Vagina (tissue), 2 donors: Measurements from ENCODE around the gene ATP5MC2. TPM values are rescaled to one million over a fixed set of nuclear protein-coding genes. Genes with fewer than 3 reads are reported as not detected.

ENCODE experiments used
- DNase-seq, 2 donors: peaks; one replicate each; pipeline ENCODE4 v3.0.0-alpha.2; 2017; ENCODE audit errors: extremely low spot score in 2 of 2
- H3K27ac ChIP-seq: fragments of 200-600 bp; sonication (generic); one replicate; pipeline ENCODE4 v1.5.1; 2019
- H3K27me3 ChIP-seq: fragments of 200-600 bp; sonication (generic); one replicate; pipeline ENCODE4 v1.5.1; 2019
- H3K36me3 ChIP-seq, 2 donors: fragments of 200-600 bp; sonication (generic); one replicate each; pipeline ENCODE4 v1.5.1; 2017 to 2019
- H3K4me1 ChIP-seq: fragments of 200-600 bp; sonication (generic); one replicate; pipeline ENCODE4 v1.5.1; 2019
- H3K4me3 ChIP-seq, 2 donors: fragments of 200-600 bp; sonication (generic); 1 replicate in 1 of 2; 2 replicates in 1 of 2; pipeline ENCODE4 v1.5.1; 2016 to 2019
- H3K9me3 ChIP-seq: fragments of 200-600 bp; sonication (generic); one replicate; pipeline ENCODE4 v1.5.1; 2019
- POLR2A ChIP-seq, 2 donors: fragments of 450-650 bp; IDR thresholded peaks; one replicate each; pipeline ENCODE4 v1.6.1; 2017; ENCODE audit warnings: antibody characterized with exemption in 2 of 2, mild to moderate bottlenecking in 2 of 2, moderate library complexity in 2 of 2
- POLR2AphosphoS5 ChIP-seq, 2 donors: sonication (generic); formaldehyde crosslinking; IDR thresholded peaks; one replicate each; pipeline ENCODE4 v1.9.0; 2017; ENCODE audit warnings: antibody characterized with exemption in 2 of 2, mild to moderate bottlenecking in 2 of 2, low read depth in 1 of 2; ENCODE audit not compliant: insufficient read depth in 1 of 2
- intact Hi-C: fragments of 100-400 bp; cut with DNase I; formaldehyde crosslinking; loops from one replicate; pipeline ENCODE4 v1.15.1; 2023
- total RNA-seq: library from RNA; depleted of rRNA; stranded (reverse); fragments of >200 nt; gene quantifications from one replicate; pipeline ENCODE4 v1.2.3, GENCODE V29; 2016
- TF ChIP-seq, protein P1 (sequence below), 3 experiments: fragments of 450-650 bp in 2 of 3; fragments of 200-600 bp in 1 of 3; sonication (generic) in 1 of 3; IDR thresholded peaks; one replicate each; pipeline ENCODE4 v1.5.1; 2017 to 2019; ENCODE audit warnings: antibody characterized with exemption in 3 of 3, mild to moderate bottlenecking in 2 of 3, moderate library complexity in 2 of 3

ATP5MC2 gene
- total RNA-seq, 1 donor from 2014 or later: 311 TPM

- intact Hi-C loops: no loop called here
- Histone ChIP-seq H3K27ac (no peak overlapping the region), H3K4me1 (peaks cover 27% of the 10 kb centered on the region), H3K4me3 (no peak overlapping the region), H3K27me3 (peaks cover 12% of the 10 kb centered on the region), H3K36me3 (no peaks in the 10 kb centered on the region), H3K9me3 (no peaks in the 10 kb centered on the region)
- TF ChIP-seq POLR2AphosphoS5 (IDR thresholded peaks at IDR 0.05; ENCODE audit: insufficient read depth in 1 of 2, low read depth in 1 of 2) (no peak), POLR2A (IDR thresholded peaks at IDR 0.05) (no peak)
- TF ChIP-seq, protein P1, sequence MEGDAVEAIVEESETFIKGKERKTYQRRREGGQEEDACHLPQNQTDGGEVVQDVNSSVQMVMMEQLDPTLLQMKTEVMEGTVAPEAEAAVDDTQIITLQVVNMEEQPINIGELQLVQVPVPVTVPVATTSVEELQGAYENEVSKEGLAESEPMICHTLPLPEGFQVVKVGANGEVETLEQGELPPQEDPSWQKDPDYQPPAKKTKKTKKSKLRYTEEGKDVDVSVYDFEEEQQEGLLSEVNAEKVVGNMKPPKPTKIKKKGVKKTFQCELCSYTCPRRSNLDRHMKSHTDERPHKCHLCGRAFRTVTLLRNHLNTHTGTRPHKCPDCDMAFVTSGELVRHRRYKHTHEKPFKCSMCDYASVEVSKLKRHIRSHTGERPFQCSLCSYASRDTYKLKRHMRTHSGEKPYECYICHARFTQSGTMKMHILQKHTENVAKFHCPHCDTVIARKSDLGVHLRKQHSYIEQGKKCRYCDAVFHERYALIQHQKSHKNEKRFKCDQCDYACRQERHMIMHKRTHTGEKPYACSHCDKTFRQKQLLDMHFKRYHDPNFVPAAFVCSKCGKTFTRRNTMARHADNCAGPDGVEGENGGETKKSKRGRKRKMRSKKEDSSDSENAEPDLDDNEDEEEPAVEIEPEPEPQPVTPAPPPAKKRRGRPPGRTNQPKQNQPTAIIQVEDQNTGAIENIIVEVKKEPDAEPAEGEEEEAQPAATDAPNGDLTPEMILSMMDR (IDR thresholded peaks at IDR 0.05): no peak
- DNase-seq: no peak
These were observed 18.9 kb upstream of the ATP5MC2 start for GRCh38 chr12:53694756-53695151.

DNA sequence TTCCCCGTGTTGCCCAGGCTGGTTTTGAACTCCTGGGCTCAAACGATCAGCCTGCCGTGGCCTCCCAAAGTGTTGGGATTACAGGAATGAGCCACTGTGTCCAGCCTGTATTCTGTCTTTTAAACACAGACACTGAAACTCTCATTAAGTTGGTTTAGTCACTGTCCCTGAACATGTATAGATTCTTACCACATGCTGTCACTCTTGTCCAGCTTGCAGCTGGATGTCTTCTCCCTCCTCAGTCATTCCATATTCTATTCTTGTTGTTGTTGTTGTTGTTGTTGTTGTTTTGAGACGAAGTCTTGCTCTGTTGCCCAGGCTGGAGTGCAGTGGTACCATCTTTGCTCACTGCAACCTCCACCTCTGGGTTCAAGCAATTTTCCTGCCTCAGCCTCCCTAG is 12.3 kb upstream of the ATP5MC2 start:
- Histone ChIP-seq H3K36me3 (no peaks in the 10 kb centered on the region), H3K4me1 (no peaks in the 10 kb centered on the region), H3K9me3 (no peaks in the 10 kb centered on the region), H3K27me3 (no peaks in the 10 kb centered on the region), H3K4me3 (no peak overlapping the region), H3K27ac (no peak overlapping the region)
- TF ChIP-seq POLR2AphosphoS5 (IDR thresholded peaks at IDR 0.05; ENCODE audit: insufficient read depth in 1 of 2, low read depth in 1 of 2) (no peak), POLR2A (IDR thresholded peaks at IDR 0.05) (no peak)
- TF ChIP-seq, protein P1 (IDR thresholded peaks at IDR 0.05): no peak
- DNase-seq: no peak
- intact Hi-C loops: no loop called here

DNA sequence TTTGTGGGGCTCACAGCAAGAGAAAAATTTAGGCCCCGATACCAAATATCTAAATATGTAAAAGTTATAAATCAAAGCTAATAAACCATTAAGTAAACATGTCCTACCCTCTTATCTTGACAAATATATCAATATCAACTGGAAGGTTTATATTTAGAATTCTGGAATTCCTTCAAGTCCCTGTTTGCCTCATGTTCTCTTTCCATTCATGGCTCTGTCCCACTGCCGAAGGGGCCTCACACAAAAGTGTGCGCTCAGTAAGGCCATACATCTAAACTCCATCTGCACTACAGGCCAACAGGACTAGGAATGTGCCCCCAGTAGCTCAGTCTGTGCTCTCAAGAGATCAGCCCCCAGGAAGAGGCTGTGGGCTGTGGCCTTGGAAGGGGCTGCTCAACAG is 10.6 kb upstream of the ATP5MC2 start:
- DNase-seq: no peak
- no peaks in the 10 kb centered on the region for H3K27me3 ChIP-seq
- H3K36me3 ChIP-seq: no peaks in the 10 kb centered on the region
- TF ChIP-seq POLR2AphosphoS5 (IDR thresholded peaks at IDR 0.05; ENCODE audit: insufficient read depth in 1 of 2, low read depth in 1 of 2) (no peak), POLR2A (IDR thresholded peaks at IDR 0.05) (no peak)
- TF ChIP-seq, protein P1 (IDR thresholded peaks at IDR 0.05): no peak
- no peaks in the 10 kb centered on the region for H3K4me1 ChIP-seq
- no peak overlapping the region for H3K27ac ChIP-seq
- H3K4me3 ChIP-seq: no peak overlapping the region
- intact Hi-C loops: no loop called here
- H3K9me3 ChIP-seq: no peaks in the 10 kb centered on the region

- Histone ChIP-seq H3K27ac (no peak overlapping the region), H3K4me3 (no peak overlapping the region), H3K36me3 (no peaks in the 10 kb centered on the region), H3K27me3 (no peaks in the 10 kb centered on the region), H3K4me1 (no peaks in the 10 kb centered on the region), H3K9me3 (no peaks in the 10 kb centered on the region)
- intact Hi-C loops: no loop called here
- TF ChIP-seq POLR2A (IDR thresholded peaks at IDR 0.05): no peak
- TF ChIP-seq POLR2AphosphoS5 (IDR thresholded peaks at IDR 0.05; ENCODE audit: insufficient read depth in 1 of 2, low read depth in 1 of 2): no peak
- TF ChIP-seq, protein P1 (IDR thresholded peaks at IDR 0.05): no peak
- DNase-seq: no peak
These were observed 8.9 kb upstream of the ATP5MC2 start for GRCh38 chr12:53684654-53685220.

GRCh38 chr12:53683983-53684382 is 8.1 kb upstream of the ATP5MC2 start:
- DNase-seq: no peak
- no peaks in the 10 kb centered on the region for H3K9me3 ChIP-seq
- H3K27ac ChIP-seq: no peak overlapping the region
- TF ChIP-seq, protein P1 (IDR thresholded peaks at IDR 0.05): no peak
- no peak for TF ChIP-seq POLR2AphosphoS5 (IDR thresholded peaks at IDR 0.05; ENCODE audit: insufficient read depth in 1 of 2, low read depth in 1 of 2)
- TF ChIP-seq POLR2A (IDR thresholded peaks at IDR 0.05): no peak
- intact Hi-C loops: no loop called here
- H3K4me1 ChIP-seq: no peaks in the 10 kb centered on the region
- no peak overlapping the region for H3K4me3 ChIP-seq
- no peaks in the 10 kb centered on the region for H3K27me3 ChIP-seq
- no peaks in the 10 kb centered on the region for H3K36me3 ChIP-seq
